Tibial nerve (tissue), 4 donors: Measurements from ENCODE around the gene TNMD. TPM values are rescaled to one million over a fixed set of nuclear protein-coding genes. Genes with fewer than 3 reads are reported as not detected.

ENCODE experiments used
- DNase-seq, 2 donors: peaks; one replicate each; pipeline ENCODE4 v3.0.0-alpha.2; 2019; ENCODE audit warnings: low spot score in 2 of 2
- H3K27ac ChIP-seq, 4 donors: fragments of 200-600 bp; sonication (generic) in 3 of 4; one replicate each; pipeline ENCODE4 v1.5.1; 2017 to 2019; ENCODE audit warnings: mild to moderate bottlenecking in 1 of 4
- H3K27me3 ChIP-seq, 2 donors: fragments of 200-600 bp; sonication (generic) in 1 of 2; one replicate each; pipeline versions ENCODE4 v1.5.1 to v1.6.0; 2017 to 2019
- H3K36me3 ChIP-seq, 3 donors: fragments of 200-600 bp; sonication (generic); one replicate each; pipeline ENCODE4 v1.5.1; 2018 to 2019
- H3K4me1 ChIP-seq, 4 donors: fragments of 200-600 bp; sonication (generic) in 3 of 4; one replicate each; pipeline ENCODE4 v1.5.1; 2017 to 2019
- H3K4me3 ChIP-seq, 4 donors: fragments of 200-600 bp; sonication (generic) in 3 of 4; one replicate each; pipeline ENCODE4 v1.5.1; 2017 to 2019; ENCODE audit warnings: mild to moderate bottlenecking in 1 of 4, moderate library complexity in 1 of 4
- H3K9me3 ChIP-seq, 4 donors: fragments of 200-600 bp; sonication (generic) in 3 of 4; one replicate each; pipeline ENCODE4 v1.5.1; 2017 to 2019
- CTCF ChIP-seq, 5 experiments: fragments of 200-600 bp in 3 of 5; fragments of 450-650 bp in 2 of 5; sonication (generic) in 3 of 5; IDR thresholded peaks; one replicate each; pipeline ENCODE4 v1.5.1; 2016 to 2019; ENCODE audit warnings: antibody characterized with exemption in 5 of 5, mild to moderate bottlenecking in 3 of 5, moderate library complexity in 2 of 5
- EP300 ChIP-seq, 2 donors: sonication (generic); formaldehyde crosslinking; IDR thresholded peaks; one replicate each; pipeline ENCODE4 v1.6.1; 2017; ENCODE audit warnings: antibody characterized with exemption in 2 of 2, mild to moderate bottlenecking in 1 of 2
- POLR2A ChIP-seq, 2 donors: fragments of 450-650 bp; IDR thresholded peaks; one replicate each; pipeline ENCODE4 v1.6.1; 2017; ENCODE audit warnings: antibody characterized with exemption in 2 of 2, mild to moderate bottlenecking in 2 of 2, moderate library complexity in 2 of 2
- WGBS, 2 donors: methylation state at CpG; one replicate each; pipeline ENCODE4 v1.1.5; 2018; 5-methylcytosine and 5-hydroxymethylcytosine counted together
- total RNA-seq, 4 donors: library from RNA; depleted of rRNA; stranded (reverse); fragments of >200 nt; gene quantifications; one replicate each; pipeline ENCODE4 v1.1.0, GENCODE V29; 2016

The TNMD gene
- total RNA-seq, 4 donors from 2014 or later = 1.8 TPM; not detected in 3

- 26 to 49% methylated on average over 4 of the region's 4 CpGs for WGBS, 2 donors
- H3K4me1 ChIP-seq = no peaks in the 10 kb centered on the region
- no peak overlapping the region for H3K4me3 ChIP-seq
- no peak for DNase-seq
- H3K27me3 ChIP-seq = peaks cover 0 to 10% of the 10 kb centered on the region in 2 donors
- peak overlapping the region in 1 of 4 donors; percentile 63 for H3K27ac ChIP-seq
- H3K9me3 ChIP-seq = no peaks in the 10 kb centered on the region
- no peaks in the 10 kb centered on the region for H3K36me3 ChIP-seq
- TF ChIP-seq CTCF (IDR thresholded peaks at IDR 0.05) (no peak), EP300 (IDR thresholded peaks at IDR 0.05) (no peak), POLR2A (IDR thresholded peaks at IDR 0.05) (no peak)
Observed at GRCh38 chrX:100623001-100623400, 38.3 kb downstream of the TNMD start.

- H3K36me3 ChIP-seq = no peaks in the 10 kb centered on the region
- no peak for TF ChIP-seq POLR2A (IDR thresholded peaks at IDR 0.05)
- TF ChIP-seq EP300 (IDR thresholded peaks at IDR 0.05) = no peak
- TF ChIP-seq CTCF (IDR thresholded peaks at IDR 0.05) = no peak
- DNase-seq = no peak
- peaks cover 0 to 24% of the 10 kb centered on the region in 2 donors for H3K27me3 ChIP-seq
- no peak overlapping the region for H3K4me3 ChIP-seq
- no peaks in the 10 kb centered on the region for H3K9me3 ChIP-seq
- no peak overlapping the region for H3K27ac ChIP-seq
- H3K4me1 ChIP-seq = no peaks in the 10 kb centered on the region
- 67 to 69% methylated on average over 5 of the region's 5 CpGs for WGBS, 2 donors
Observed at GRCh38 chrX:100625985-100626491, 41.3 kb downstream of the TNMD start.

- no peak for DNase-seq
- no peak for TF ChIP-seq CTCF (IDR thresholded peaks at IDR 0.05)
- 48 to 53% methylated on average over 5 of the region's 5 CpGs for WGBS, 2 donors
- Histone ChIP-seq H3K27me3 (peaks cover 0 to 37% of the 10 kb centered on the region in 2 donors), H3K4me1 (no peaks in the 10 kb centered on the region), H3K4me3 (peak overlapping the region in 1 of 4 donors; percentile 58), H3K36me3 (peaks cover 0 to 12% (median 0%) of the 10 kb centered on the region in 3 donors), H3K27ac (peak overlapping the region in 1 of 4 donors; percentile 86), H3K9me3 (no peaks in the 10 kb centered on the region)
Observed at GRCh38 chrX:100635040-100635439, 50.3 kb downstream of the TNMD start.

- Histone ChIP-seq H3K9me3 (no peaks in the 10 kb centered on the region), H3K27me3 (peaks cover 0 to 36% of the 10 kb centered on the region in 2 donors), H3K4me1 (no peaks in the 10 kb centered on the region), H3K4me3 (peak overlapping the region; percentile 41 to 58 (median 52)), H3K27ac (peak overlapping the region; percentile 40 to 86 (median 76)), H3K36me3 (peaks cover 0 to 12% (median 0%) of the 10 kb centered on the region in 3 donors)
- WGBS, 2 donors = 31 to 45% methylated on average over 8 of the region's 8 CpGs
- TF ChIP-seq EP300 (IDR thresholded peaks at IDR 0.05) (no peak), CTCF (IDR thresholded peaks at IDR 0.05) (no peak), POLR2A (IDR thresholded peaks at IDR 0.05) (no peak)
- DNase-seq = no peak
Observed at GRCh38 chrX:100635989-100636320, 51.2 kb downstream of the TNMD start.

GRCh38 chrX:100636321-100636991 lies 51.7 kb downstream of the TNMD start, which contains the start of gene TSPAN6:
Gene TSPAN6, minus strand, starts transcription at chrX:100636806. Its CDS starts 112 bp downstream, at chrX:100636694.
- Histone ChIP-seq H3K27ac (peak within 1 kb of the TSS; percentile 40 to 86 (median 76)), H3K4me1 (no peaks in the 10 kb centered on the region), H3K27me3 (peaks cover 0 to 38% of the 10 kb centered on the region in 2 donors), H3K9me3 (no peaks in the 10 kb centered on the region), H3K4me3 (peak within 1 kb of the TSS; percentile 41 to 58 (median 52)), H3K36me3 (peaks cover 0 to 12% (median 0%) of the 10 kb centered on the region in 3 donors)
- DNase-seq = peak; percentile 49 to 65
- TF ChIP-seq CTCF (IDR thresholded peaks at IDR 0.05) = peak; percentile 43 to 57 (median 53)
- peak in 1 of 2 donors; percentile 38 for TF ChIP-seq EP300 (IDR thresholded peaks at IDR 0.05)
- no peak for TF ChIP-seq POLR2A (IDR thresholded peaks at IDR 0.05)
- WGBS, 2 donors = 1 to 36% methylated on average over 17 to 48 of the region's 51 CpGs
